ES-I3 (cell line): ENCODE results near the gene THSD4.

Source experiments
- H3K36me3 ChIP-seq: 2 replicates; pipeline ENCODE4 v1.6.1; 2013; ENCODE audit warnings: mild to moderate bottlenecking, low read length, control low read depth, moderate library complexity; ENCODE audit not compliant: insufficient read depth
- H3K4me1 ChIP-seq: 2 replicates; pipeline ENCODE4 v1.6.1; 2013; ENCODE audit warnings: mild to moderate bottlenecking, control low read depth, low read length; ENCODE audit not compliant: insufficient read depth
- H3K9ac ChIP-seq: 2 replicates; pipeline ENCODE4 v1.6.1; 2013; ENCODE audit warnings: low read depth, mild to moderate bottlenecking, low read length, moderate library complexity
- H3K9me3 ChIP-seq: 2 replicates; pipeline ENCODE4 v1.6.1; 2013; ENCODE audit warnings: mild to moderate bottlenecking, low read length, moderate library complexity; ENCODE audit not compliant: control insufficient read depth, insufficient read depth

THSD4 gene

GRCh38 chr15:71585159-71585558, 469.9 kb downstream of the THSD4 start:
- H3K4me1 ChIP-seq, result no peaks in the 10 kb centered on the region
- no peak overlapping the region for H3K9ac ChIP-seq
- H3K9me3 ChIP-seq, result no peaks in the 10 kb centered on the region; the same call in 1 of the 2 replicates
- no peaks in the 10 kb centered on the region for H3K36me3 ChIP-seq

DNA sequence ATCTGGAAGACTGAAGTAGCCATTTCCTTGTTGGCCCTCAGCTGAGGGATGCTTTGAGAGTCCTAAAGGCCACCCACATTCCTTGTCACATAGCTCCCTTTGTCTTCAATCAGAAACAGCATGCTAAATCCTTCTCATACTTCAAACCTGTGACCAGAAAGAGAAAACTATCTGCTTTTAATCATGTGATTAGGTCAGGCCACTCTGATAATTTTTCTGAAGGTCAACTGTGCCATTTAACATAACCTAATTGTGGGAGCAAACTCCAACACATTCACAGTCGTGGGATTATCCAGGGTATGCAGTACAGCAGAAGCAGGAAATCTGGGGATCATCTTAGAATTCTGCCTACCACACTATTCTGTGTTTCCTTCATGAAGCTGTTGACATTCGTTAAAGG, 471.2 kb downstream of the THSD4 start:
- Histone ChIP-seq H3K9ac (no peak overlapping the region), H3K4me1 (no peaks in the 10 kb centered on the region), H3K36me3 (no peaks in the 10 kb centered on the region), H3K9me3 (no peaks in the 10 kb centered on the region; the same call in 1 of the 2 replicates)

- Histone ChIP-seq H3K9ac (no peak overlapping the region), H3K4me1 (peaks cover 9% of the 10 kb centered on the region), H3K36me3 (no peaks in the 10 kb centered on the region), H3K9me3 (no peaks in the 10 kb centered on the region; the same call in 1 of the 2 replicates)
Observed at GRCh38 chr15:71588746-71589145, 473.5 kb downstream of the THSD4 start.

- Histone ChIP-seq H3K36me3 (no peaks in the 10 kb centered on the region), H3K9ac (no peak overlapping the region), H3K9me3 (peaks cover 5% of the 10 kb centered on the region; the same call in 1 of the 2 replicates), H3K4me1 (peaks cover 9% of the 10 kb centered on the region)
Observed at GRCh38 chr15:71591057-71591456, 475.8 kb downstream of the THSD4 start.

DNA sequence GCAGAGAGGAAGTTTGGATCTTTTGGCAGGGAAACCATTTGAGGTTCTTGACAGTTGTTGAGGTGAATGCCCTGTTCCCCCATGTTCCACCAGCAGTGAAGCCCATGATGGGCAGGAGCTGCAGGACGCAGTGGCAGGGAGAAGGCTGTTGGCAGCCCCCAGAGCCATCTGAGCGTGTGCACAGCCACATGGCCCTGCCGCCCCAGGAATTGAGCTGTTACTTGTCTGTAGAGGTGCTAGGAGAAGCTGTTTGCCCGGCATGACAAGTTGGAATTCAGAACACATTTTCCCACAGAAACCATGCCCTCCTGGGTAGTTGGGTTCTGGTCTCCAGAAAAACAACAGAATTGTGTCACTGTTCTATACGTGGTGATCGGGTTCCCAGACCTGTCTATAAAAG, 476.9 kb downstream of the THSD4 start:
- H3K9ac ChIP-seq, result no peak overlapping the region
- peaks cover 11% of the 10 kb centered on the region for H3K4me1 ChIP-seq
- H3K9me3 ChIP-seq, result peaks cover 5% of the 10 kb centered on the region; the same call in 1 of the 2 replicates
- H3K36me3 ChIP-seq, result no peaks in the 10 kb centered on the region

- Histone ChIP-seq H3K9me3 (peaks cover 5% of the 10 kb centered on the region; the same call in 1 of the 2 replicates), H3K9ac (no peak overlapping the region), H3K4me1 (peaks cover 11% of the 10 kb centered on the region), H3K36me3 (no peaks in the 10 kb centered on the region)
Observed at GRCh38 chr15:71595846-71596553, 480.7 kb downstream of the THSD4 start.

DNA sequence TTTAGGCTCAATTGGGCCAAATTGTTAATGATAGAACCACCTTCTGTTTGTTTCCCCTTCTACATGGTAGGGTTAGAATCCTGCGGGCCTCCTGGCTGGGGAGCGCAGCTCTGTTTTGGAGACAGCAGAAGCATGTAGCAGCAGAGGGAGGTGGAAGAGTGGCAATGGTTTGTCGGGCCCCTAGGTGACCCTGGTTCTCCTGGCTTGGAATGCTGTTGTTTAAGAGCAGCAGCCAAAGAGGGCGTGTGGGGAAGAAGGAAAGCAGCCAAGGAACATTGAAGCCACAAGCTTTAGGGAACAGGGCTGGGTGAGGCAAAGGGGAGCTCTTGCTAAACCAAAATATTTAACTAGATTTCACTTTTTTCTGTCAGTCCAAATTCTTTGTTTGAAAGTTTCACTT, 481.4 kb downstream of the THSD4 start:
- Histone ChIP-seq H3K36me3 (no peaks in the 10 kb centered on the region), H3K9ac (no peak overlapping the region), H3K4me1 (peaks cover 11% of the 10 kb centered on the region)

DNA sequence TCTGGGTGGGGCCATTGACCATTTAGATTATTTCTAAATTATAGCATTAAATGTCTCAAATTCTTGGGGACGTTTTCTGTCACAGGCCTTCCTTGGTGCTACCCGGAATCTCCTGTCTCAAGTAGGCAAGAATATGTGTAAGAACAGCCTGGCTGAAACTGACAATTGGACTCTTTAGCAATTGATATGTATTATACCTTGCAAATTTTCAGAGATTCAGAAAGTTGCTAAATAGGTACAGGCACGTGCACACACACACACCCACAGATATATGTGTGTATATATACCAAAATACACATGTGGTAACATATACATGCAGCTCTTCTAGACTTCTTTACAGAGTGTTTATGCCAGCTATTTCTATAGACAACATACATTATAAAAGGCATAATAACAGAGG, 481.9 kb downstream of the THSD4 start:
- Histone ChIP-seq H3K4me1 (peaks cover 11% of the 10 kb centered on the region), H3K36me3 (no peaks in the 10 kb centered on the region), H3K9ac (no peak overlapping the region), H3K9me3 (peaks cover 5% of the 10 kb centered on the region; the same call in 1 of the 2 replicates)

More for the DNA sequence above, 481.4 kb downstream of the THSD4 start:
- H3K9me3 ChIP-seq, result peaks cover 5% of the 10 kb centered on the region; the same call in 1 of the 2 replicates

GRCh38 chr15:71597637-71598036, 482.4 kb downstream of the THSD4 start:
- Histone ChIP-seq H3K9me3 (peaks cover 5% of the 10 kb centered on the region; the same call in 1 of the 2 replicates), H3K9ac (no peak overlapping the region), H3K4me1 (peaks cover 5% of the 10 kb centered on the region), H3K36me3 (no peaks in the 10 kb centered on the region)

GRCh38 chr15:71598741-71599140, 483.5 kb downstream of the THSD4 start:
- no peaks in the 10 kb centered on the region for H3K36me3 ChIP-seq
- peaks cover 5% of the 10 kb centered on the region; the same call in 1 of the 2 replicates for H3K9me3 ChIP-seq
- H3K9ac ChIP-seq, result no peak overlapping the region
- peaks cover 3% of the 10 kb centered on the region; the same call in 1 of the 2 replicates for H3K4me1 ChIP-seq

GRCh38 chr15:71599418-71600151, 484.3 kb downstream of the THSD4 start:
- Histone ChIP-seq H3K9me3 (peaks cover 5% of the 10 kb centered on the region; the same call in 1 of the 2 replicates), H3K4me1 (peaks cover 3% of the 10 kb centered on the region; the same call in 1 of the 2 replicates), H3K9ac (no peak overlapping the region), H3K36me3 (no peaks in the 10 kb centered on the region)

GRCh38 chr15:71600237-71600636, 485.0 kb downstream of the THSD4 start:
- Histone ChIP-seq H3K36me3 (no peaks in the 10 kb centered on the region), H3K4me1 (peaks cover 3% of the 10 kb centered on the region; the same call in 1 of the 2 replicates), H3K9me3 (peaks cover 3% of the 10 kb centered on the region; the same call in 1 of the 2 replicates), H3K9ac (no peak overlapping the region)

DNA sequence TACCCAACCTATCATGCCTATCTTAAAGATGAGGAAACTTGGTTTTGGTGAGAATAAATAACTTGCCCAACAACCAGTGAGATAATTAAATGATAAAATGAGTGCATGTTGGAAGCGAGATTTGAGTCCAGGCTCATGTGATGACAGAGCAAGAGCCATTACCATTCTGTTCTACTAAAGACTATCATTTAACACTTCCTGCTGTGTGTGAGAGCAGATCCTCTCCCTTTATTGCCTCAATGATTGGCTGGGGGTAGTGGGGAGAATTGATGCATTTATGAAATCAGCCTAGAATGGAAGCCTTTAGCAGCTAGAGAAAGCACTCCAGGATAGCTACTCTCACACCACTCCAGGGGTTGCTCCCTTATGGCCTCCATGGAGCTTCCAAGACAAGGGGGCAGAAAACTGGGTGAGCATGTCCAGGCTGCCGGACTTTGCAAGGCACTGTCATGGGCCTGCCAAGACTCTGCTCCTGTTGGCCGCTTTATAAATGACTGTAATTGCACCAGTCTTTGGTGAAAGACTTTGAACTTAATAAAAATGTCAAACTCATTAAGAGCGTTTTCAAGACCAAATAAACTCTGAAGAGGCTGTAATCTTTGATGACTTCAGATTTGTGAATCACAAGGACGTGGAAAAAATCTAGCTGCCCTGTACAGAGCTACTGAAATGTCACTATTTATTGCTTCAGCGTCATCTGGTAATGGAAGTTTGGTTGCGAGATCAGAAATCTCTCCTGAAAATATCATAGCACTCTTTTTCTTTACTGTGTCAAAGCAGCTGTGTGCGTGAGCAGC, 486.0 kb downstream of the THSD4 start:
- Histone ChIP-seq H3K9ac (no peak overlapping the region), H3K36me3 (no peaks in the 10 kb centered on the region), H3K9me3 (no peaks in the 10 kb centered on the region), H3K4me1 (peaks cover 3% of the 10 kb centered on the region; the same call in 1 of the 2 replicates)

DNA sequence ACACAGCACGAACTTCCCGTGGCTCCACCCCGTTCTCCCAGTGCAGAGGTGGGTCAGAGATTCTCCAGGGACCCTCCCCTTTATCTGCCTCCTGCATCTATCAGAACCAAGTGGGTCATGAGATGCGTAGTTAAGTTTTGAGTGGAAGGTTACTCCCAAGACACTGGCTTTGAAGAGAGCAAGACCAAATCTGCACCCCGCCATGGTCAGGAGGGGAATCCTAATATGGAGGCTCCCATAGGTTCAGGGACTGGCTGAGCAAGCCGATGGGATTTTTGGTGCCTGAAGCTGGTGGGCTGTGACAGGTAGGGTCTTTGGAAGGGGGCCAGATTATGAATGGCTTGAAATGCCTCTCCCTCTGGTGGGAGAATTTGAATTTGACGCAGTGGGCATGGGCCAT, 488.1 kb downstream of the THSD4 start:
- H3K9me3 ChIP-seq, result no peaks in the 10 kb centered on the region
- H3K36me3 ChIP-seq, result no peaks in the 10 kb centered on the region
- no peaks in the 10 kb centered on the region; the same call in 1 of the 2 replicates for H3K4me1 ChIP-seq
- no peak overlapping the region for H3K9ac ChIP-seq
